CD4-positive, alpha-beta T cell (primary cell): ENCODE measurements around the gene YJEFN3. TPM values are rescaled to one million over a fixed set of nuclear protein-coding genes. Genes with fewer than 3 reads are reported as not detected.
A peak's percentile ranks its signal among the peaks of the same experiment; 100 is the strongest.

Experiments
- ATAC-seq: fragments of 200-7000 bp; cut with Tn5 transposase; one replicate; pipeline ENCODE4 v1.10.0; 2022; ENCODE audit warnings: mild to moderate bottlenecking; ENCODE audit not compliant: poor library complexity
- CTCF ChIA-PET: fragments of 350-600 bp; sonication (Branson Sonifier 250); formaldehyde crosslinking; loops from one replicate; lab custom pipeline; 2021; ENCODE audit warnings: antibody characterized with exemption, inconsistent platforms; lab: Charles Lee
- POLR2A ChIA-PET: fragments of 350-600 bp; sonication (Branson Sonifier 250); formaldehyde crosslinking; loops from one replicate; lab custom pipeline; 2021; ENCODE audit warnings: antibody characterized with exemption, inconsistent platforms; lab: Charles Lee
- DNase-seq, 14 experiments: peaks; one replicate each; pipeline ENCODE4 v3.0.0-alpha.2; 2013 to 2020; ENCODE audit warnings: mixed read lengths in 2 of 14
- H3K27ac ChIP-seq, 2 donors: one replicate each; pipeline versions ENCODE4 v1.5.1 to v1.7.0; 2013; ENCODE audit warnings: low read length in 2 of 2, low read depth in 1 of 2, mild to moderate bottlenecking in 1 of 2
- H3K27me3 ChIP-seq, 2 experiments: 1 replicate in 1 of 2; 2 replicates in 1 of 2; pipeline versions ENCODE4 v1.6.1 to v1.7.0; 2013; ENCODE audit warnings: low read length in 2 of 2, control low read depth in 1 of 2, mild to moderate bottlenecking in 1 of 2, moderate library complexity in 1 of 2; ENCODE audit not compliant: insufficient read depth in 2 of 2, control insufficient read depth in 1 of 2
- H3K36me3 ChIP-seq: one replicate; pipeline ENCODE4 v1.6.1; 2013; ENCODE audit warnings: low read length, control low read depth; ENCODE audit not compliant: insufficient read depth
- H3K4me1 ChIP-seq: one replicate; pipeline ENCODE4 v1.6.1; 2013; ENCODE audit warnings: low read length, control low read depth; ENCODE audit not compliant: insufficient read depth
- H3K4me3 ChIP-seq: one replicate; pipeline ENCODE4 v1.5.1; 2013; ENCODE audit warnings: mild to moderate bottlenecking, low read length, moderate library complexity
- H3K9me3 ChIP-seq, 2 experiments: 1 replicate in 1 of 2; 2 replicates in 1 of 2; pipeline versions ENCODE4 v1.6.1 to v1.7.0; 2013; ENCODE audit warnings: low read length in 2 of 2, mild to moderate bottlenecking in 2 of 2, control low read depth in 1 of 2, moderate library complexity in 1 of 2; ENCODE audit not compliant: control insufficient read depth in 1 of 2, insufficient read depth in 1 of 2
- H3K27ac Mint-ChIP-seq: one replicate; pipeline ENCODE4 v1.8.0; 2020; ENCODE audit warnings: mixed read lengths
- H3K27me3 Mint-ChIP-seq: one replicate; pipeline ENCODE4 v1.8.0; 2021; ENCODE audit warnings: mixed read lengths
- H3K36me3 Mint-ChIP-seq: one replicate; pipeline ENCODE4 v1.8.0; 2021; ENCODE audit warnings: low read depth, mixed read lengths
- H3K4me1 Mint-ChIP-seq: one replicate; pipeline ENCODE4 v1.8.0; 2021; ENCODE audit warnings: low read depth, mixed read lengths
- H3K4me3 Mint-ChIP-seq: one replicate; pipeline ENCODE4 v1.8.0; 2020; ENCODE audit warnings: mild to moderate bottlenecking, mixed read lengths
- H3K9me3 Mint-ChIP-seq: one replicate; pipeline ENCODE4 v1.8.0; 2020; ENCODE audit warnings: mixed read lengths
- CTCF ChIP-seq: fragments of 200-600 bp; IDR thresholded peaks from one replicate; pipeline ENCODE4 v1.8.0; 2022; ENCODE audit warnings: antibody characterized with exemption, mild to moderate bottlenecking
- intact Hi-C, 2 experiments: fragments of 100-400 bp; cut with DNase I in 1 of 2; cut with micrococcal nuclease in 1 of 2; formaldehyde crosslinking; loops; one replicate each; pipeline versions ENCODE4 v1.15.1 to v1.9.0; 2023 to 2025; cut with DNase I, micrococcal nuclease
- total RNA-seq, 174 experiments: library from RNA in 2 of 174; stranded (reverse) in 2 of 174; gene quantifications; one replicate each; pipeline ENCODE4 v1.2.3 and lab custom pipeline; 2021 to 2026

YJEFN3 gene
- total RNA-seq, 2 experiments from 2014 or later = 3.7 to 4.4 TPM

GRCh38 chr19:19575411-19575810 is 46.7 kb downstream of the YJEFN3 start:
- TF ChIP-seq CTCF = no peak
- POLR2A ChIA-PET = no interaction called here

GRCh38 chr19:19578252-19578651 is 49.5 kb downstream of the YJEFN3 start:
- H3K4me1 ChIP-seq = peaks cover 22% of the 10 kb centered on the region
- Mint-ChIP-seq H3K4me3 (no peak overlapping the region), H3K27ac (no peak overlapping the region), H3K27me3 (no peaks in the 10 kb centered on the region), H3K4me1 (peaks cover 6% of the 10 kb centered on the region), H3K36me3 (peaks cover 13% of the 10 kb centered on the region), H3K9me3 (no peaks in the 10 kb centered on the region)
- no peak overlapping the region for H3K4me3 ChIP-seq
- no peak for ATAC-seq
- no peak for DNase-seq
- ChIA-PET CTCF (no interaction called here), POLR2A (interaction anchor here (0.6 kb wide), 2 partner anchors 20 to 61 kb away, joined by 3 read pairs; no protein-coding TSS in a partner anchor)
- intact Hi-C loops = loop anchor here in 1 of 2 experiments (5.0 kb wide), 1 partner anchor 39 kb away; the partner anchor contains the start of gene PBX4
- no peaks in the 10 kb centered on the region for H3K9me3 ChIP-seq
- H3K27ac ChIP-seq = no peak overlapping the region
- no peaks in the 10 kb centered on the region for H3K27me3 ChIP-seq
- peaks cover 8% of the 10 kb centered on the region for H3K36me3 ChIP-seq
- no peak for TF ChIP-seq CTCF

More at GRCh38 chr19:19575411-19575810, 46.7 kb downstream of the YJEFN3 start:
- Mint-ChIP-seq H3K4me1 (peaks cover 10% of the 10 kb centered on the region), H3K36me3 (peaks cover 14% of the 10 kb centered on the region), H3K9me3 (no peaks in the 10 kb centered on the region), H3K27ac (no peak overlapping the region), H3K27me3 (no peaks in the 10 kb centered on the region), H3K4me3 (no peak overlapping the region)
- peaks cover 9% of the 10 kb centered on the region for H3K4me1 ChIP-seq
- ATAC-seq (no peak), DNase-seq (no peak)
- H3K27ac ChIP-seq = no peak overlapping the region
- CTCF ChIA-PET = interaction anchor here (1.8 kb wide), 1 partner anchor 68 kb away, joined by 4 read pairs; the partner anchor contains the start of gene GMIP
- no peak overlapping the region for H3K4me3 ChIP-seq
- peaks cover 10% of the 10 kb centered on the region for H3K36me3 ChIP-seq
- intact Hi-C loops = loop anchor here in 1 of 2 experiments (5.0 kb wide), 1 partner anchor 42 kb away; the partner anchor contains the start of gene PBX4
- H3K27me3 ChIP-seq = no peaks in the 10 kb centered on the region
- H3K9me3 ChIP-seq = no peaks in the 10 kb centered on the region

- H3K36me3 ChIP-seq = peaks cover 13% of the 10 kb centered on the region
- no peak for TF ChIP-seq CTCF
- DNase-seq = no peak
- Mint-ChIP-seq H3K9me3 (no peaks in the 10 kb centered on the region), H3K4me3 (no peak overlapping the region), H3K36me3 (peaks cover 9% of the 10 kb centered on the region), H3K27me3 (no peaks in the 10 kb centered on the region), H3K4me1 (peaks cover 6% of the 10 kb centered on the region), H3K27ac (peak overlapping the region; percentile 39)
- no peak overlapping the region for H3K4me3 ChIP-seq
- intact Hi-C loops = loop anchor here in 1 of 2 experiments (5.0 kb wide), 1 partner anchor 38 kb away; the partner anchor contains the start of gene PBX4
- H3K27ac ChIP-seq = no peak overlapping the region
- ChIA-PET CTCF (interaction anchor here (0.6 to 1.4 kb wide), 2 partner anchors 64 to 69 kb away, joined by 3 read pairs; partner anchors contain the start of gene GMIP), POLR2A (no interaction called here)
- H3K4me1 ChIP-seq = peaks cover 22% of the 10 kb centered on the region
- H3K27me3 ChIP-seq = no peaks in the 10 kb centered on the region
- ATAC-seq = peak; percentile 37
- H3K9me3 ChIP-seq = no peaks in the 10 kb centered on the region
Measured at GRCh38 chr19:19579533-19580361, 51.0 kb downstream of the YJEFN3 start.
